GM12878 (cell line): ENCODE results near the gene AP1B1. TPM values are rescaled to one million over a fixed set of nuclear protein-coding genes. Genes with fewer than 3 reads are reported as not detected.

Experiments
- CHD1 ChIP-seq: IDR thresholded peaks from 2 replicates; pipeline ENCODE4 v1.6.1; 2012; ENCODE audit warnings: low read depth, low read length, improper control_type of control experiment
- CTCF ChIP-seq, 3 experiments: IDR thresholded peaks in 2 of 3; conservative IDR thresholded peaks in 1 of 3; 2 replicates each; pipeline ENCODE4 v1.5.1; 2011; ENCODE audit warnings: low read depth in 3 of 3, low read length in 3 of 3, mild to moderate bottlenecking in 3 of 3, control low read depth in 2 of 3, moderate library complexity in 2 of 3, inconsistent platforms in 1 of 3, mixed read lengths in 1 of 3; ENCODE audit not compliant: control insufficient read depth in 2 of 3, insufficient read depth in 1 of 3; ENCODE audit errors: extremely low read depth in 1 of 3
- MEF2A ChIP-seq: IDR thresholded peaks from 2 replicates; pipeline ENCODE4 v1.6.1; 2011; ENCODE audit warnings: low read depth, mild to moderate bottlenecking, low read length, moderate library complexity; ENCODE audit not compliant: insufficient read depth
- MEF2B ChIP-seq: fragments of 450-650 bp; IDR thresholded peaks from 2 replicates; pipeline ENCODE4 v1.6.1; 2018; ENCODE audit warnings: mild to moderate bottlenecking, moderate library complexity; ENCODE audit not compliant: partially characterized antibody, poor library complexity, severe bottlenecking
- NFYB ChIP-seq: IDR thresholded peaks from 2 replicates; pipeline ENCODE4 v1.6.1; 2011; ENCODE audit warnings: low read depth, mild to moderate bottlenecking, low read length, improper control_type of control experiment, moderate library complexity; ENCODE audit not compliant: insufficient read depth
- RAD51 ChIP-seq: fragments of 450-650 bp; IDR thresholded peaks from 2 replicates; pipeline ENCODE4 v1.6.1; 2016; ENCODE audit warnings: moderate library complexity, mild to moderate bottlenecking, inconsistent platforms
- RELB ChIP-seq: fragments of 450-650 bp; IDR thresholded peaks from 2 replicates; pipeline ENCODE4 v1.6.1; 2017; ENCODE audit warnings: low read depth, mild to moderate bottlenecking, moderate library complexity
- SMARCA5 ChIP-seq: fragments of 450-650 bp; IDR thresholded peaks from 2 replicates; pipeline ENCODE4 v1.6.1; 2017; ENCODE audit warnings: mild to moderate bottlenecking
- SP1 ChIP-seq: IDR thresholded peaks from one replicate; pipeline ENCODE4 v1.6.1; 2011; ENCODE audit warnings: low read depth, low read length
- YY1 ChIP-seq: IDR thresholded peaks from 2 replicates; pipeline ENCODE4 v1.6.1; 2011; ENCODE audit warnings: low read depth, mild to moderate bottlenecking, low read length
- polyA plus RNA-seq, 11 experiments: library from polyadenylated mRNA; depleted of rRNA in 4 of 11; unstranded in 6 of 11; stranded (reverse) in 5 of 11; fragments of >200 nt; fragmentation: Nextera tagmentation in 4 of 11; fragmentation: Illumina TruSeq in 1 of 11; extraction: Ambion mirVana in 4 of 11; extraction: Trizol in 1 of 11; gene quantifications; 1 replicate in 1 of 11; 2 replicates in 10 of 11; pipeline versions ENCODE4 v1.2.1 to v1.2.3, GENCODE V29; 2011 to 2016; ENCODE audit warnings: inconsistent platforms in 2 of 11, missing spikeins in 2 of 11, low read depth in 1 of 11
- total RNA-seq, 4 experiments: library from RNA; depleted of rRNA in 3 of 4; stranded (reverse); fragments of >200 nt in 3 of 4; fragmentation: Illumina TruSeq in 1 of 4; extraction: Trizol in 1 of 4; gene quantifications; 2 replicates each; pipeline versions ENCODE4 v1.2.1 to v1.2.3, GENCODE V29; 2013 to 2021
- TF ChIP-seq, protein P1 (sequence below): IDR thresholded peaks from 2 replicates; pipeline ENCODE4 v1.6.1; 2012; ENCODE audit warnings: mild to moderate bottlenecking, low read depth, low read length
- TF ChIP-seq, protein P2 (sequence below): IDR thresholded peaks from 2 replicates; pipeline ENCODE4 v1.6.1; 2011; ENCODE audit warnings: borderline replicate concordance, low read depth, mild to moderate bottlenecking, moderate library complexity, low read length; ENCODE audit not compliant: insufficient read depth, poor library complexity, severe bottlenecking
- TF ChIP-seq, protein P3 (sequence below): IDR thresholded peaks from 2 replicates; pipeline ENCODE4 v1.6.1; 2012; ENCODE audit warnings: improper control_type of control experiment, low read depth, low read length; ENCODE audit not compliant: insufficient replicate concordance

The AP1B1 gene
- total and polyA plus RNA-seq, 10 of the 15 experiments (the other 5 are each of a cell fraction or from before 2014, with no cell fraction given), result 2.1 to 98.6 (median 57.8) TPM

- TF ChIP-seq CHD1, result peak; percentile 44; the same call in 1 of the 2 replicates
- TF ChIP-seq RELB, result 0 out of 2 replicates have a peak, but pooled peaks have one; percentile 15
- TF ChIP-seq, protein P1, sequence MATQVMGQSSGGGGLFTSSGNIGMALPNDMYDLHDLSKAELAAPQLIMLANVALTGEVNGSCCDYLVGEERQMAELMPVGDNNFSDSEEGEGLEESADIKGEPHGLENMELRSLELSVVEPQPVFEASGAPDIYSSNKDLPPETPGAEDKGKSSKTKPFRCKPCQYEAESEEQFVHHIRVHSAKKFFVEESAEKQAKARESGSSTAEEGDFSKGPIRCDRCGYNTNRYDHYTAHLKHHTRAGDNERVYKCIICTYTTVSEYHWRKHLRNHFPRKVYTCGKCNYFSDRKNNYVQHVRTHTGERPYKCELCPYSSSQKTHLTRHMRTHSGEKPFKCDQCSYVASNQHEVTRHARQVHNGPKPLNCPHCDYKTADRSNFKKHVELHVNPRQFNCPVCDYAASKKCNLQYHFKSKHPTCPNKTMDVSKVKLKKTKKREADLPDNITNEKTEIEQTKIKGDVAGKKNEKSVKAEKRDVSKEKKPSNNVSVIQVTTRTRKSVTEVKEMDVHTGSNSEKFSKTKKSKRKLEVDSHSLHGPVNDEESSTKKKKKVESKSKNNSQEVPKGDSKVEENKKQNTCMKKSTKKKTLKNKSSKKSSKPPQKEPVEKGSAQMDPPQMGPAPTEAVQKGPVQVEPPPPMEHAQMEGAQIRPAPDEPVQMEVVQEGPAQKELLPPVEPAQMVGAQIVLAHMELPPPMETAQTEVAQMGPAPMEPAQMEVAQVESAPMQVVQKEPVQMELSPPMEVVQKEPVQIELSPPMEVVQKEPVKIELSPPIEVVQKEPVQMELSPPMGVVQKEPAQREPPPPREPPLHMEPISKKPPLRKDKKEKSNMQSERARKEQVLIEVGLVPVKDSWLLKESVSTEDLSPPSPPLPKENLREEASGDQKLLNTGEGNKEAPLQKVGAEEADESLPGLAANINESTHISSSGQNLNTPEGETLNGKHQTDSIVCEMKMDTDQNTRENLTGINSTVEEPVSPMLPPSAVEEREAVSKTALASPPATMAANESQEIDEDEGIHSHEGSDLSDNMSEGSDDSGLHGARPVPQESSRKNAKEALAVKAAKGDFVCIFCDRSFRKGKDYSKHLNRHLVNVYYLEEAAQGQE, result no peak
- TF ChIP-seq RAD51, result no peak
- no peak for TF ChIP-seq MEF2B
- no peak for TF ChIP-seq SMARCA5
- peak; percentile 62; the same call in 1 of the 2 replicates for TF ChIP-seq YY1
- no peak for TF ChIP-seq MEF2A
- TF ChIP-seq CTCF (IDR thresholded peaks at IDR 0.05 in 2 of 3, conservative IDR thresholded peaks at IDR 0.05 in 1 of 3; ENCODE audit: control insufficient read depth in 2 of 3, extremely low read depth in 1 of 3, insufficient read depth in 1 of 3, low read depth in 3 of 3, low read length in 3 of 3), result no peak
- TF ChIP-seq NFYB, result no peak
- TF ChIP-seq, protein P2, sequence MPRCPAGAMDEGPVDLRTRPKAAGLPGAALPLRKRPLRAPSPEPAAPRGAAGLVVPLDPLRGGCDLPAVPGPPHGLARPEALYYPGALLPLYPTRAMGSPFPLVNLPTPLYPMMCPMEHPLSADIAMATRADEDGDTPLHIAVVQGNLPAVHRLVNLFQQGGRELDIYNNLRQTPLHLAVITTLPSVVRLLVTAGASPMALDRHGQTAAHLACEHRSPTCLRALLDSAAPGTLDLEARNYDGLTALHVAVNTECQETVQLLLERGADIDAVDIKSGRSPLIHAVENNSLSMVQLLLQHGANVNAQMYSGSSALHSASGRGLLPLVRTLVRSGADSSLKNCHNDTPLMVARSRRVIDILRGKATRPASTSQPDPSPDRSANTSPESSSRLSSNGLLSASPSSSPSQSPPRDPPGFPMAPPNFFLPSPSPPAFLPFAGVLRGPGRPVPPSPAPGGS, result peak; percentile 58
- TF ChIP-seq, protein P3, sequence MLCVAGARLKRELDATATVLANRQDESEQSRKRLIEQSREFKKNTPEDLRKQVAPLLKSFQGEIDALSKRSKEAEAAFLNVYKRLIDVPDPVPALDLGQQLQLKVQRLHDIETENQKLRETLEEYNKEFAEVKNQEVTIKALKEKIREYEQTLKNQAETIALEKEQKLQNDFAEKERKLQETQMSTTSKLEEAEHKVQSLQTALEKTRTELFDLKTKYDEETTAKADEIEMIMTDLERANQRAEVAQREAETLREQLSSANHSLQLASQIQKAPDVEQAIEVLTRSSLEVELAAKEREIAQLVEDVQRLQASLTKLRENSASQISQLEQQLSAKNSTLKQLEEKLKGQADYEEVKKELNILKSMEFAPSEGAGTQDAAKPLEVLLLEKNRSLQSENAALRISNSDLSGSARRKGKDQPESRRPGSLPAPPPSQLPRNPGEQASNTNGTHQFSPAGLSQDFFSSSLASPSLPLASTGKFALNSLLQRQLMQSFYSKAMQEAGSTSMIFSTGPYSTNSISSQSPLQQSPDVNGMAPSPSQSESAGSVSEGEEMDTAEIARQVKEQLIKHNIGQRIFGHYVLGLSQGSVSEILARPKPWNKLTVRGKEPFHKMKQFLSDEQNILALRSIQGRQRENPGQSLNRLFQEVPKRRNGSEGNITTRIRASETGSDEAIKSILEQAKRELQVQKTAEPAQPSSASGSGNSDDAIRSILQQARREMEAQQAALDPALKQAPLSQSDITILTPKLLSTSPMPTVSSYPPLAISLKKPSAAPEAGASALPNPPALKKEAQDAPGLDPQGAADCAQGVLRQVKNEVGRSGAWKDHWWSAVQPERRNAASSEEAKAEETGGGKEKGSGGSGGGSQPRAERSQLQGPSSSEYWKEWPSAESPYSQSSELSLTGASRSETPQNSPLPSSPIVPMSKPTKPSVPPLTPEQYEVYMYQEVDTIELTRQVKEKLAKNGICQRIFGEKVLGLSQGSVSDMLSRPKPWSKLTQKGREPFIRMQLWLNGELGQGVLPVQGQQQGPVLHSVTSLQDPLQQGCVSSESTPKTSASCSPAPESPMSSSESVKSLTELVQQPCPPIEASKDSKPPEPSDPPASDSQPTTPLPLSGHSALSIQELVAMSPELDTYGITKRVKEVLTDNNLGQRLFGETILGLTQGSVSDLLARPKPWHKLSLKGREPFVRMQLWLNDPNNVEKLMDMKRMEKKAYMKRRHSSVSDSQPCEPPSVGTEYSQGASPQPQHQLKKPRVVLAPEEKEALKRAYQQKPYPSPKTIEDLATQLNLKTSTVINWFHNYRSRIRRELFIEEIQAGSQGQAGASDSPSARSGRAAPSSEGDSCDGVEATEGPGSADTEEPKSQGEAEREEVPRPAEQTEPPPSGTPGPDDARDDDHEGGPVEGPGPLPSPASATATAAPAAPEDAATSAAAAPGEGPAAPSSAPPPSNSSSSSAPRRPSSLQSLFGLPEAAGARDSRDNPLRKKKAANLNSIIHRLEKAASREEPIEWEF, result no peak
- TF ChIP-seq SP1, result peak; percentile 41
These were observed at the start of gene AP1B1 (continued) for GRCh38 chr22:29387921-29388758.
